Natural killer cell (primary cell): ENCODE measurements around the gene LRRC38. TPM values are rescaled to one million over a fixed set of nuclear protein-coding genes. Genes with fewer than 3 reads are reported as not detected.
A peak's percentile ranks its signal among the peaks of the same experiment; 100 is the strongest.

Experiments used
- ATAC-seq, 3 donors: fragments of 150-1000 bp in 2 of 3; fragments of 200-7000 bp in 1 of 3; cut with Tn5 transposase; 1 replicate in 1 of 3; 2 replicates in 2 of 3; pipeline ENCODE4 v1.10.0; 2021; ENCODE audit warnings: mild to moderate bottlenecking in 2 of 3, moderate library complexity in 2 of 3
- DNase-seq, 2 donors: peaks; one replicate each; pipeline versions ENCODE4 v3.0.0 to v3.0.0-alpha.2; 2013 to 2021; ENCODE audit warnings: mixed read lengths in 1 of 2
- H3K27ac ChIP-seq: one replicate; pipeline ENCODE4 v1.5.1; 2013; ENCODE audit warnings: mild to moderate bottlenecking, low read length
- H3K27me3 ChIP-seq: one replicate; pipeline ENCODE4 v1.6.1; 2013; ENCODE audit warnings: low read length; ENCODE audit not compliant: control insufficient read depth, insufficient read depth
- H3K36me3 ChIP-seq: one replicate; pipeline ENCODE4 v1.6.1; 2013; ENCODE audit warnings: low read length; ENCODE audit not compliant: control insufficient read depth, insufficient read depth
- H3K4me1 ChIP-seq: one replicate; pipeline ENCODE4 v1.6.1; 2013; ENCODE audit warnings: low read length; ENCODE audit not compliant: control insufficient read depth, insufficient read depth
- H3K4me3 ChIP-seq: one replicate; pipeline ENCODE4 v1.5.1; 2013; ENCODE audit warnings: low read length
- H3K9me3 ChIP-seq: one replicate; pipeline ENCODE4 v1.6.1; 2013; ENCODE audit warnings: low read length; ENCODE audit not compliant: control insufficient read depth, insufficient read depth
- H3K27ac Mint-ChIP-seq, 2 donors: one replicate each; pipeline ENCODE4 v1.8.0; 2022; ENCODE audit warnings: mild to moderate bottlenecking in 2 of 2, mixed read lengths in 2 of 2, moderate library complexity in 1 of 2
- H3K27me3 Mint-ChIP-seq, 2 donors: one replicate each; pipeline ENCODE4 v1.8.0; 2022; ENCODE audit warnings: low read depth in 2 of 2, mixed read lengths in 2 of 2
- H3K36me3 Mint-ChIP-seq: one replicate; pipeline ENCODE4 v1.8.0; 2022; ENCODE audit warnings: mixed read lengths
- H3K4me1 Mint-ChIP-seq, 2 donors: one replicate each; pipeline ENCODE4 v1.8.0; 2022; ENCODE audit warnings: mixed read lengths in 2 of 2
- H3K4me3 Mint-ChIP-seq: one replicate; pipeline ENCODE4 v1.8.0; 2022; ENCODE audit warnings: mild to moderate bottlenecking, moderate library complexity, mixed read lengths
- H3K9me3 Mint-ChIP-seq, 2 donors: one replicate each; pipeline ENCODE4 v1.8.0; 2022; ENCODE audit warnings: mixed read lengths in 2 of 2
- CTCF ChIP-seq: fragments of 200-600 bp; IDR thresholded peaks from one replicate; pipeline ENCODE4 v1.8.0; 2022; ENCODE audit warnings: antibody characterized with exemption
- WGBS: methylation state at CpG from one replicate; pipeline ENCODE4 v1.1.7; 2013; ENCODE audit warnings: missing lambda C conversion rate; ENCODE audit not compliant: insufficient coverage; 5-methylcytosine and 5-hydroxymethylcytosine counted together
- intact Hi-C: fragments of 100-400 bp; cut with micrococcal nuclease; formaldehyde crosslinking; loops from one replicate; pipeline ENCODE4 v1.14.2; 2022
- total RNA-seq, 4 donors: library from RNA; stranded (reverse); fragments of 120-200 nt in 1 of 4; gene quantifications; one replicate each; pipeline versions ENCODE4 v1.2.3 to v1.2.4, GENCODE V29; 2013 to 2022

The LRRC38 gene
- total RNA-seq, 3 donors from 2014 or later (not counting 1 experiment from before 2014, with no cell fraction given) = not detected

GRCh38 chr1:13520985-13521384, 7.2 kb upstream of the LRRC38 start:
- no peak for TF ChIP-seq CTCF
- intact Hi-C loops = no loop called here
- Mint-ChIP-seq H3K4me3 (no peak overlapping the region), H3K27me3 (peaks cover 10 to 23% of the 10 kb centered on the region in 2 donors), H3K27ac (no peak overlapping the region), H3K9me3 (no peaks in the 10 kb centered on the region), H3K4me1 (no peaks in the 10 kb centered on the region), H3K36me3 (no peaks in the 10 kb centered on the region)
- H3K36me3 ChIP-seq = no peaks in the 10 kb centered on the region
- no peak overlapping the region for H3K27ac ChIP-seq
- WGBS = 90% methylated on average over 12 of the region's 12 CpGs
- H3K4me3 ChIP-seq = no peak overlapping the region
- H3K4me1 ChIP-seq = no peaks in the 10 kb centered on the region
- DNase-seq (no peak), ATAC-seq (no peak)
- no peaks in the 10 kb centered on the region for H3K9me3 ChIP-seq
- H3K27me3 ChIP-seq = no peaks in the 10 kb centered on the region

- H3K27ac ChIP-seq = no peak overlapping the region
- whole genome bisulfite sequencing = 26% methylated on average over 17 of the region's 18 CpGs
- no peaks in the 10 kb centered on the region for H3K9me3 ChIP-seq
- no peak for TF ChIP-seq CTCF
- H3K36me3 ChIP-seq = no peaks in the 10 kb centered on the region
- Mint-ChIP-seq H3K27me3 (peaks cover 17 to 27% of the 10 kb centered on the region in 2 donors), H3K9me3 (no peaks in the 10 kb centered on the region), H3K27ac (no peak overlapping the region), H3K36me3 (no peaks in the 10 kb centered on the region), H3K4me3 (no peak overlapping the region), H3K4me1 (no peaks in the 10 kb centered on the region)
- intact Hi-C loops = no loop called here
- ATAC-seq = no peak
- H3K27me3 ChIP-seq = no peaks in the 10 kb centered on the region
- no peak overlapping the region for H3K4me3 ChIP-seq
- DNase-seq = peak in 1 of 2 donors; percentile 6
- H3K4me1 ChIP-seq = no peaks in the 10 kb centered on the region
Observed at GRCh38 chr1:13517193-13517812, 3.5 kb upstream of the LRRC38 start.

GRCh38 chr1:13516606-13517005, 2.8 kb upstream of the LRRC38 start:
- H3K9me3 ChIP-seq = no peaks in the 10 kb centered on the region
- H3K27ac ChIP-seq = no peak overlapping the region
- DNase-seq (no peak), ATAC-seq (no peak)
- intact Hi-C loops = no loop called here
- H3K27me3 ChIP-seq = no peaks in the 10 kb centered on the region
- no peak overlapping the region for H3K27ac Mint-ChIP-seq
- H3K36me3 ChIP-seq = no peaks in the 10 kb centered on the region
- TF ChIP-seq CTCF = no peak
- H3K4me1 ChIP-seq = no peaks in the 10 kb centered on the region
- H3K4me3 ChIP-seq = no peak overlapping the region
- 78% methylated on average over 10 of the region's 10 CpGs for WGBS
- H3K4me1 Mint-ChIP-seq = no peaks in the 10 kb centered on the region
- no peaks in the 10 kb centered on the region for H3K36me3 Mint-ChIP-seq
- peaks cover 20 to 27% of the 10 kb centered on the region in 2 donors for H3K27me3 Mint-ChIP-seq
- no peak overlapping the region for H3K4me3 Mint-ChIP-seq
- no peaks in the 10 kb centered on the region for H3K9me3 Mint-ChIP-seq

GRCh38 chr1:13514821-13515220, 1.0 kb upstream of the LRRC38 start:
- no peaks in the 10 kb centered on the region for H3K27me3 ChIP-seq
- no peak overlapping the region for H3K27ac ChIP-seq
- DNase-seq (no peak), ATAC-seq (no peak)
- no peaks in the 10 kb centered on the region for H3K9me3 Mint-ChIP-seq
- no peak overlapping the region for H3K4me3 Mint-ChIP-seq
- H3K4me1 ChIP-seq = no peaks in the 10 kb centered on the region
- intact Hi-C loops = no loop called here
- WGBS = 73% methylated on average over 5 of the region's 5 CpGs
- peaks cover 16 to 20% of the 10 kb centered on the region in 2 donors for H3K27me3 Mint-ChIP-seq
- no peak overlapping the region for H3K27ac Mint-ChIP-seq
- no peaks in the 10 kb centered on the region for H3K36me3 Mint-ChIP-seq
- no peaks in the 10 kb centered on the region for H3K9me3 ChIP-seq
- H3K4me3 ChIP-seq = no peak overlapping the region
- no peak for TF ChIP-seq CTCF
- H3K36me3 ChIP-seq = no peaks in the 10 kb centered on the region
- H3K4me1 Mint-ChIP-seq = no peaks in the 10 kb centered on the region
